RWPE2 (cell line): Measurements from ENCODE around the gene DGUOK.

Experiments
- ATAC-seq: fragments of 200-7000 bp; cut with Tn5 transposase; 3 replicates; pipeline ENCODE4 v1.9.1; 2021; ENCODE audit warnings: low read depth
- DNase-seq: peaks from one replicate; pipeline ENCODE4 v3.0.0-alpha.2; 2020; ENCODE audit warnings: low spot score
- H3K27ac ChIP-seq: fragments of 450-650 bp; 2 replicates; pipeline ENCODE4 v1.5.1; 2017; ENCODE audit warnings: mild to moderate bottlenecking; ENCODE audit not compliant: poor library complexity, severe bottlenecking
- H3K27me3 ChIP-seq: fragments of 250-450 bp; sonication (Bioruptor Pico); 2 replicates; pipeline ENCODE4 v1.5.1; 2021; ENCODE audit warnings: mild to moderate bottlenecking, moderate library complexity; ENCODE audit not compliant: insufficient read depth, poor library complexity, severe bottlenecking
- H3K36me3 ChIP-seq: fragments of 250-450 bp; sonication (Bioruptor Pico); 2 replicates; pipeline ENCODE4 v1.5.1; 2020; ENCODE audit warnings: low read depth, mild to moderate bottlenecking, moderate library complexity
- H3K4me1 ChIP-seq: fragments of 250-450 bp; sonication (Bioruptor Pico); 2 replicates; pipeline ENCODE4 v1.5.1; 2021; ENCODE audit warnings: mild to moderate bottlenecking, moderate library complexity; ENCODE audit not compliant: insufficient read depth, poor library complexity, severe bottlenecking
- H3K4me3 ChIP-seq: fragments of 250-450 bp; sonication (Bioruptor Pico); 2 replicates; pipeline ENCODE4 v1.5.1; 2021; ENCODE audit warnings: mild to moderate bottlenecking, moderate library complexity; ENCODE audit not compliant: severe bottlenecking
- H3K9me3 ChIP-seq: fragments of 250-450 bp; sonication (Bioruptor Pico); 2 replicates; pipeline ENCODE4 v1.5.1; 2021; ENCODE audit warnings: mild to moderate bottlenecking, moderate library complexity; ENCODE audit not compliant: severe bottlenecking
- CTCF ChIP-seq: fragments of 450-650 bp; IDR thresholded peaks from one replicate; pipeline ENCODE4 v1.5.1; 2017; ENCODE audit warnings: mild to moderate bottlenecking, moderate library complexity; ENCODE audit not compliant: poor library complexity, severe bottlenecking

The DGUOK gene

GRCh38 chr2:73942664-73943063 is 16.0 kb downstream of the DGUOK start:
- Histone ChIP-seq H3K4me1 (peaks cover 22% of the 10 kb centered on the region), H3K9me3 (no peaks in the 10 kb centered on the region), H3K4me3 (no peak overlapping the region), H3K27ac (no peak overlapping the region), H3K27me3 (no peaks in the 10 kb centered on the region), H3K36me3 (peaks cover 65% of the 10 kb centered on the region)
- no peak for DNase-seq
- no peak for ATAC-seq
- TF ChIP-seq CTCF = no peak

DNA sequence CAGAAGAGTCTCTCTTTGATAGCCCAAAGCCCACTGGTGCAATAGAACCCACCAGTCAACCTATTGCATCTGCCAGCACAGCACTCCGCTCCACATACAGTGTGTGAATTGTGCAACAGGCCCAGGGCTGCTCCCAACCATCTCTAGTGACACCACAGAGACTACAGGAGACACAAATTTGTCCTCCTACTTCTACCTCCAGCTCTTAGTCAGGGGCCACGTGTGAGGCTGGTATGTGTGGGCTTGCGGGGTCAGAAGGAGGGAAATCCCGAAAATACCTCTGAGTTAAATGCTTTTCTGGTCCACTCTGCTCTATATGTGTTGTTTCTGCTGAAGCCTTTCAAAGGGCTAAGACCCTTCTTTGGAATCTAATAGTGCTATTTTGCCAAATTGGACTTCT is 18.0 kb downstream of the DGUOK start:
- no peaks in the 10 kb centered on the region for H3K27me3 ChIP-seq
- no peak for DNase-seq
- no peak for TF ChIP-seq CTCF
- ATAC-seq = no peak
- H3K9me3 ChIP-seq = no peaks in the 10 kb centered on the region
- H3K4me1 ChIP-seq = peaks cover 5% of the 10 kb centered on the region
- peaks cover 78% of the 10 kb centered on the region for H3K36me3 ChIP-seq
- H3K4me3 ChIP-seq = no peak overlapping the region
- H3K27ac ChIP-seq = no peak overlapping the region

DNA sequence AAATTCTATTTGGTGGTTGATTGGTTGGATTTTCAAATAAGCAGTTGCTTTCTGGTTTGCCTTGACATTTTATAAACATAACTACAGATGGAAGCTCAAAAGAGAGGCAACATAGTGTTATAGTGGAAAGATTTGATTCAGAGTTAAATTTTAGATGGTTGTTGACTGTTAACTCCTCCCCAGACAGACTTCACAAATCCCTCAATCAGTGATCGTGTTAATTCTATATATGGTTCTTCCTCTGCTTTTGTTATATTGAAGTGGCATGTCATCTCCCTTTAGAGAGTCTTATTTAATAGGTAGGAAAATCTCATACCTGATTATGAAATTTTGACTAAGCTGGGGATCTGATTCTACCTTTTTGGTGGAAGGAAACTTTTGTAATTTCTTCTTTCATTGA is 19.5 kb downstream of the DGUOK start:
- DNase-seq = no peak
- no peak for ATAC-seq
- H3K27me3 ChIP-seq = no peaks in the 10 kb centered on the region
- no peak overlapping the region for H3K4me3 ChIP-seq
- no peaks in the 10 kb centered on the region for H3K9me3 ChIP-seq
- TF ChIP-seq CTCF = no peak
- H3K27ac ChIP-seq = no peak overlapping the region
- no peaks in the 10 kb centered on the region for H3K4me1 ChIP-seq
- peaks cover 87% of the 10 kb centered on the region for H3K36me3 ChIP-seq

DNA sequence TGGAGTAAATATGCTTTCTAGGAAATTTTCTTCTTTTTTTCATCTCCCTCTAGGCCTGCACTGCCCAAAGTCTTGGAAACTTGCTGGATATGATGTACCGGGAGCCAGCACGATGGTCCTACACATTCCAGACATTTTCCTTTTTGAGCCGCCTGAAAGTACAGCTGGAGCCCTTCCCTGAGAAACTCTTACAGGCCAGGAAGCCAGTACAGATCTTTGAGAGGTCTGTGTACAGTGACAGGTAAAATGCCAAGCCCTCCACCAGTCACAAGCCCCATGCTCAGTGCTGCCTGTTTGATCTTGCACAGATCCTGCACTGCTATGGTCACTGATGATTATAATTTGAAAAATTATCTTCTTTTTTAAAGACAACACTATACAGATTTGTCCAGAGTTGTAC is 20.0 kb downstream of the DGUOK start:
- DNase-seq (no peak), ATAC-seq (no peak)
- no peak overlapping the region for H3K4me3 ChIP-seq
- no peak for TF ChIP-seq CTCF
- H3K27ac ChIP-seq = no peak overlapping the region
- H3K4me1 ChIP-seq = no peaks in the 10 kb centered on the region
- H3K36me3 ChIP-seq = peaks cover 87% of the 10 kb centered on the region
- H3K9me3 ChIP-seq = no peaks in the 10 kb centered on the region
- H3K27me3 ChIP-seq = no peaks in the 10 kb centered on the region

DNA sequence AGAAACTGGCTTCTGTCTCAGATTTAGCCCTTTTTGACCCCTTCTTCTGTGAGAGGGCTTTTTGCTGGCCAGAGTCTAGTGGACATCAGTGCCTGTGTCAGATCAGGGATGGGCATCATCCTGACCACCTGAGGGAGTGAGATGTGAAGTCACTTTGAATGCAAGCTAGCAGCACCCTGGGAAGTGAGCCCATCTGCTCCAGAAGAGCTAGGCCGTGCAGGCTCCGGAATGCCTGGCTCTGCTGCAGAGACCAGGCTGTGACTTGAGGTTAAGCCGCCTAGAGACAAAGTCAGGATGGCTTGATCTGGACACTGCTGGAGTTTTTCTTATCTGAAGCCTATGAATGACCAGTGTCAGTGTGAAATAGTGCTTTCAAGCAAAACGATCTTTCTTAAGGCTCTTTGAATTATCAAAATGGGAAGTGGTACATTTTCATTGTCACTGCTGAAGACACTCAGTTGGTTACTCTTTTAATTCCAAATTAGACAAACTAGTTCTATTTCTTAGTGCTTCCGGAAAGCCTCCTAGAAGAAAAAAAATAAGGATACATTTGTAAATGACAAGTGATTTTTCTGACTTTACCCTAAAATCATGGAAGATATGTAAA is 20.8 kb downstream of the DGUOK start:
- H3K27me3 ChIP-seq = no peaks in the 10 kb centered on the region
- TF ChIP-seq CTCF = no peak
- ATAC-seq = no peak
- H3K4me3 ChIP-seq = no peak overlapping the region
- H3K27ac ChIP-seq = no peak overlapping the region
- no peak for DNase-seq
- peaks cover 89% of the 10 kb centered on the region for H3K36me3 ChIP-seq
- H3K4me1 ChIP-seq = no peaks in the 10 kb centered on the region
- H3K9me3 ChIP-seq = no peaks in the 10 kb centered on the region
